BLaER1 treated with 17β-estradiol and CSF1 and Interleukin-3, amounts not matched to agents 10 nM and 100 nM (cell line): Measurements from ENCODE around the gene TBC1D9B.

Experiments used
- H3K27ac ChIP-seq, 11 experiments: shearing (Covaris generic); formaldehyde crosslinking; 2 replicates each; pipeline ENCODE4 v1.8.1; 2022
- H3K27me3 ChIP-seq, 11 experiments: shearing (Covaris generic); formaldehyde crosslinking; 2 replicates each; pipeline ENCODE4 v1.8.1; 2022
- H3K36me3 ChIP-seq, 11 experiments: shearing (Covaris generic); formaldehyde crosslinking; 2 replicates each; pipeline ENCODE4 v1.8.1; 2022
- H3K4me1 ChIP-seq, 10 experiments: shearing (Covaris generic); formaldehyde crosslinking; 2 replicates each; pipeline ENCODE4 v1.8.1; 2022
- H3K4me2 ChIP-seq, 11 experiments: shearing (Covaris generic); formaldehyde crosslinking; 2 replicates each; pipeline ENCODE4 v1.8.1; 2022
- H3K4me3 ChIP-seq, 10 experiments: shearing (Covaris generic); formaldehyde crosslinking; 2 replicates each; pipeline ENCODE4 v1.8.1; 2022
- H3K9ac ChIP-seq, 11 experiments: shearing (Covaris generic); formaldehyde crosslinking; 2 replicates each; pipeline ENCODE4 v1.8.1; 2022
- H3K9me3 ChIP-seq, 11 experiments: shearing (Covaris generic); formaldehyde crosslinking; replicated peaks in 1 of 11; 2 replicates each; pipeline ENCODE4 v1.8.1; 2022
- H4K20me1 ChIP-seq, 11 experiments: shearing (Covaris generic); formaldehyde crosslinking; 2 replicates each; pipeline ENCODE4 v1.8.1; 2022
- Cebpa-rat ChIP-seq, 11 experiments: shearing (Covaris generic); IDR thresholded peaks; 2 replicates each; pipeline ENCODE4 v1.8.1; 2022

The TBC1D9B gene

DNA sequence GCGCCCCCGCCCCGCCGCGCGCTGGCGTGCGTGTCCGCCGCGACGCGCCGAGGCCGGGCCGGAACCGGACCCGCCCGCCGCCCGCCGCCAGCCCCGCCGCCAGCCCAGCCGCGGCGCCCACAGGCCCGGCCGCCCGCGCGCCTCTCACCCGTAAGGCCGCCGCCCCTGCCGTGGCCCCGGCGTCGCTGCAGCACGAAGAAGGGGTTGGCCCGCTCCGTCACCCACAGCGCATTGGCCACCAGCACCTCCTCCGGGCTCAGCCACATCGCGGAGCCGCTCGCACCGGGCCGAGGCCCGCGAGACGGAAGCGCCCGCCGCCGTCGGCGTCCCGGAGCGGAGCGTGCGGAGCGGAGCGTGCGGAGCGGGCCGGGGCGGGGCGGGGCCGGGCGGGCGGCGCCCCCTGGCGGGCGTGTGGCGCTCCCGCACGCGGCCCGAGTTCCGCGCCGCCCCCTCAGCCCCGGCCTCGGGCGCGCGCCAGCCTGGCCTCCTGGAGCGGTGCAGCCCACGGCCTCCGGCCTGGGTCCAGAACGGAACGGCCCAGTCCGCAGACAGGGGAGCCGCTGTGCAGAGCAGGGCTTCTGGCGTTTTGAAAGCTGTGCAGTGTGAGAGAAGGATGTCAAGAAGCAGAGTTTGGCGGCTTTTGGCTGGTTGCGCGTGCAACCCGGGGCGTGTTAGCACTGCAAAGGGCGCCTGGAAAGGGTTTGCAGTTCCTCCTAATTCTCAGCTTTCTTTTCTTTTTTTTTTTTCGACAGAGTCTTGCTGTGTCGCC lies at the start of gene TBC1D9B:
Gene TBC1D9B, minus strand, starts transcription at position 342 of the 769 bp plus-strand sequence. Its CDS starts 76 bp downstream, at position 266.
- Histone ChIP-seq H3K4me3 (peak within 1 kb of the TSS; percentile 67 to 87 (median 82)), H3K9me3 (no peaks in the 10 kb centered on the region), H3K9ac (peak within 1 kb of the TSS; percentile 70 to 91 (median 87)), H3K36me3 (peaks cover 20 to 31% (median 27%) of the 10 kb centered on the region in 11 experiments), H3K27ac (peak within 1 kb of the TSS; percentile 75 to 88 (median 79)), H3K27me3 (no peaks in the 10 kb centered on the region), H3K4me1 (peaks cover 34 to 46% (median 43%) of the 10 kb centered on the region in 10 experiments), H4K20me1 (peaks cover 20 to 45% (median 35%) of the 10 kb centered on the region in 11 experiments; a peak in 20 of 22 replicates), H3K4me2 (peak within 1 kb of the TSS; percentile 89 to 99 (median 98))
- no peak for TF ChIP-seq Cebpa-rat (IDR thresholded peaks at IDR 0.05)

DNA sequence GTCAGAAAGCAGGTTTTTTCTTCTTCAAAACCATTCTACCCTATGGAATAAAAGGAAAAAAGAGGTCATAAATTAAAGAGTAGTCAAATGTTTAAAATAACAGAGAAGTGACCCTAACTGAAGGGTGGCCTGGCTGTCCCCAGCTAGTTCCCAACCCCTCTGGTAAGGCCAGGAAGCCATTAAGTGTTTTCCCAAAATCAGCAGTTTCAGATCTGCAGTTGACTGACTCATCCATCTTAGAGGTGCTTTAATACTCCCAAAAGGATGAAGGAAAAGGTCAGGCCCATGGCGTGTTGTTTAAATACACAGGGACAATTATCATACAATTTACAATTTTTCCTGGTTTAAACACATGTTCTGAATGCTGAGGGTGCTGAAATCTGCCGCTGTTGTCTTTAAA lies 47.9 kb upstream of the TBC1D9B start:
- Histone ChIP-seq H3K4me2 (peak overlapping the region in 3 of 11 experiments; percentile 56 to 61 (median 59); a peak in 6 of 22 replicates), H3K27me3 (no peaks in the 10 kb centered on the region), H4K20me1 (peaks cover 0 to 58% (median 32%) of the 10 kb centered on the region in 11 experiments; a peak in 17 of 22 replicates), H3K4me3 (no peak overlapping the region), H3K9ac (no peak overlapping the region), H3K36me3 (peaks cover 81 to 100% (median 97%) of the 10 kb centered on the region in 11 experiments), H3K9me3 (no peaks in the 10 kb centered on the region), H3K27ac (peak overlapping the region in 2 of 11 experiments; percentile 35 to 66; a peak in 4 of 22 replicates), H3K4me1 (peaks cover 0 to 58% (median 2%) of the 10 kb centered on the region in 10 experiments; a peak in 7 of 20 replicates)
- no peak for TF ChIP-seq Cebpa-rat (IDR thresholded peaks at IDR 0.05)

DNA sequence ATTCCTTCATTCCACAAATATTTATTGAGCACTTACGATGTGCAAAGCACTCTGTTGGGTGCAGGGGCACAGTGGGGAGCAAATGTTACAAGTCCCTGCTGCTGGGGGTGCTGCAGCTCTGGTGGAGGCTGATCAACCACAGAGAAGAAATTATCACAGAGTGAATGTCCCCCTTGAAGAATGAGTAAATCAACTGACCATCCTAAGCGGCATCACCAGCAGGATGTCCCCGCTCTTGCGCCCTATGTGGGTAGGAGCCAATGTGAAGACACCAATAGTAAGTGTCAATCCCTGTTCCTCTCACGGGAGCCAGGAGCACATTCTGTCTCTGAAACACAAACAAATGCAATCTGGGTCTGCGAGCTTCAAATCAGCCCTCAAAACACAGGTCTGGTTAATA lies 47.4 kb upstream of the TBC1D9B start:
- Histone ChIP-seq H3K36me3 (peaks cover 80 to 100% (median 96%) of the 10 kb centered on the region in 11 experiments), H3K4me3 (no peak overlapping the region), H3K9ac (no peak overlapping the region), H3K27me3 (no peaks in the 10 kb centered on the region), H3K4me1 (peaks cover 0 to 52% (median 0%) of the 10 kb centered on the region in 10 experiments; a peak in 7 of 20 replicates), H4K20me1 (peaks cover 0 to 52% (median 32%) of the 10 kb centered on the region in 11 experiments; a peak in 17 of 22 replicates), H3K9me3 (no peaks in the 10 kb centered on the region), H3K27ac (peak overlapping the region in 1 of 11 experiments; percentile 2; a peak in 1 of 22 replicates), H3K4me2 (peak overlapping the region in 3 of 11 experiments; percentile 56 to 61 (median 59); a peak in 5 of 22 replicates)
- no peak for TF ChIP-seq Cebpa-rat (IDR thresholded peaks at IDR 0.05)

- no peaks in the 10 kb centered on the region for H3K27me3 ChIP-seq
- peaks cover 80 to 100% (median 96%) of the 10 kb centered on the region in 11 experiments for H3K36me3 ChIP-seq
- H3K27ac ChIP-seq, result no peak overlapping the region
- no peak overlapping the region for H3K4me2 ChIP-seq
- no peak overlapping the region for H3K9ac ChIP-seq
- no peak for TF ChIP-seq Cebpa-rat (IDR thresholded peaks at IDR 0.05)
- H3K4me1 ChIP-seq, result peaks cover 0 to 46% (median 0%) of the 10 kb centered on the region in 10 experiments; a peak in 7 of 20 replicates
- no peak overlapping the region for H3K4me3 ChIP-seq
- H4K20me1 ChIP-seq, result peaks cover 0 to 46% (median 27%) of the 10 kb centered on the region in 11 experiments; a peak in 16 of 22 replicates
- no peaks in the 10 kb centered on the region for H3K9me3 ChIP-seq
Measured at GRCh38 chr5:179954434-179954833, 46.7 kb upstream of the TBC1D9B start.

DNA sequence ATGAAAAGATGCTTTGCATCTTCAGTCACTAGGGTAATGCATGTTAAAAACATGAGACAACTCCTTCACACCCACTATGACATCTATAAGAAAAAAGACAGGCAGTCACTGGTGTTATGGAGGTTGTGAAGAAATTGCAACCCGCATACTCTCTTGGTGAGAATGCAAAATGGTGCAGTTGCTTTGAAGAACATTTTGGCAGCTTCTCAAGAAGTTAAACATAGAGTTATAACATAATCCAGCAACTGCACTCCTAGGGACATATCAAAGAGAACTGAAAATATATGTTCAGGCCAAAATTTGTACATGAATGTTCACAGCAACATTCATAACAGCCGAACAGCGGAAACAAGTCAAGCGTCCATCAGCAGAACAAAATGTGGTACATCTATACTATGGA lies 46.3 kb upstream of the TBC1D9B start:
- Histone ChIP-seq H3K27ac (no peak overlapping the region), H3K4me3 (no peak overlapping the region), H3K36me3 (peaks cover 76 to 100% (median 96%) of the 10 kb centered on the region in 11 experiments), H4K20me1 (peaks cover 0 to 41% (median 26%) of the 10 kb centered on the region in 11 experiments; a peak in 16 of 22 replicates), H3K4me1 (peaks cover 0 to 43% (median 0%) of the 10 kb centered on the region in 10 experiments; a peak in 7 of 20 replicates), H3K27me3 (no peaks in the 10 kb centered on the region), H3K9ac (no peak overlapping the region), H3K4me2 (no peak overlapping the region), H3K9me3 (no peaks in the 10 kb centered on the region)
- TF ChIP-seq Cebpa-rat (IDR thresholded peaks at IDR 0.05), result no peak

DNA sequence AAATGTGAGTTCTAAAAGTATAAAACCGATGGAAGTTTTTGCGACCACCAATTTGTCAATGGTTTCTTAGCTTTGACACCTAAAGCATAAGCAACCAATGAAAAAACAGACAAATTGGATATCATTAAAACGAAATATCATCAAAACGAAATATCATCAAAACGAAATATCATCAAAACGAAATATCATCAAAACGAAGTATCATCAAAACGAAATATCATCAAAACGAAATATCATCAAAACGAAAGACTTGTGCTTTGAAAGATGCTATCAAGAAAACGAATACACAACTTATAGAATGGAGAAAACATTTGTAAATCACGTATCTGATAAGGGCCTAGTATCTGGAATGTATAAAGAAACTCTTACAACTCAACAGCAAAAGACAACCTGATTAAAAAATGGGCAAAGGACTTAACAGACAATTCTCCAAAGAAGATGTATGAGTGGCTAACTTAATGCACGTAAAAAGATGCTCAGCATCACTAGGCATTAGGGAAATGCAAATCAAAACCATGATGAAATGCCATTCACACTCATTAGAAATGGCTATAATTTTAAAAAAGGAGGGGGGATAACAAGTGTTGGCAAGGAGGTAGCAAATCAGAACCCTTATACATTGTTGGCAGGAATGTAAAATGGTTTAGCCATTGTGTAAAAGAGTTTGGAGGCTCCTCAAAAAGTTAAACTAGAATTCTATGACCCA lies 29.4 kb upstream of the TBC1D9B start:
- no peaks in the 10 kb centered on the region for H3K4me1 ChIP-seq
- peaks cover 0 to 64% (median 7%) of the 10 kb centered on the region in 11 experiments; a peak in 12 of 22 replicates for H3K36me3 ChIP-seq
- H3K27ac ChIP-seq, result no peak overlapping the region
- no peak overlapping the region for H3K9ac ChIP-seq
- H3K9me3 ChIP-seq, result no peaks in the 10 kb centered on the region
- no peaks in the 10 kb centered on the region for H4K20me1 ChIP-seq
- H3K27me3 ChIP-seq, result no peaks in the 10 kb centered on the region
- no peak overlapping the region for H3K4me2 ChIP-seq
- no peak for TF ChIP-seq Cebpa-rat (IDR thresholded peaks at IDR 0.05)
- H3K4me3 ChIP-seq, result no peak overlapping the region

GRCh38 chr5:179930788-179931473 lies 23.2 kb upstream of the TBC1D9B start:
- Histone ChIP-seq H4K20me1 (no peaks in the 10 kb centered on the region), H3K9ac (no peak overlapping the region), H3K36me3 (peaks cover 0 to 21% (median 0%) of the 10 kb centered on the region in 11 experiments; a peak in 6 of 22 replicates), H3K9me3 (peaks cover 0 to 7% (median 0%) of the 10 kb centered on the region in 11 experiments; a peak in 2 of 22 replicates), H3K27ac (no peak overlapping the region), H3K4me1 (no peaks in the 10 kb centered on the region; a peak in 1 of 20 replicates), H3K27me3 (no peaks in the 10 kb centered on the region), H3K4me3 (no peak overlapping the region), H3K4me2 (no peak overlapping the region)
- TF ChIP-seq Cebpa-rat (IDR thresholded peaks at IDR 0.05), result no peak

GRCh38 chr5:179927824-179928223 lies 20.1 kb upstream of the TBC1D9B start:
- no peak overlapping the region; a peak in 1 of 22 replicates for H3K4me2 ChIP-seq
- peaks cover 9 to 12% (median 11%) of the 10 kb centered on the region in 10 experiments for H3K4me1 ChIP-seq
- H4K20me1 ChIP-seq, result no peaks in the 10 kb centered on the region
- peak in 1 of 11 experiments; percentile 27; a peak in 1 of 22 replicates for TF ChIP-seq Cebpa-rat (IDR thresholded peaks at IDR 0.05)
- no peak overlapping the region for H3K27ac ChIP-seq
- no peak overlapping the region for H3K9ac ChIP-seq
- H3K36me3 ChIP-seq, result no peaks in the 10 kb centered on the region
- H3K27me3 ChIP-seq, result no peaks in the 10 kb centered on the region
- H3K9me3 ChIP-seq, result peaks cover 0 to 24% (median 13%) of the 10 kb centered on the region in 11 experiments; a peak in 20 of 22 replicates
- H3K4me3 ChIP-seq, result no peak overlapping the region
